Inferior parietal cortex (tissue), 1 donor: ENCODE data around the gene ACSS3.

ENCODE experiments used
- DNase-seq: peaks from one replicate; pipeline ENCODE4 v3.0.0-alpha.2; 2016; ENCODE audit errors: extremely low spot score

The ACSS3 gene

GRCh38 chr12:81295251-81295650 lies 217.4 kb downstream of the ACSS3 start:
- DNase-seq = peak; percentile 52

GRCh38 chr12:81296556-81297305 lies 218.9 kb downstream of the ACSS3 start:
- no peak for DNase-seq

GRCh38 chr12:81297601-81298000 lies 219.7 kb downstream of the ACSS3 start:
- no peak for DNase-seq

GRCh38 chr12:81300454-81300853 lies 222.6 kb downstream of the ACSS3 start:
- no peak for DNase-seq

GRCh38 chr12:81303935-81304334 lies 226.1 kb downstream of the ACSS3 start:
- no peak for DNase-seq
